Bronchial epithelial cell (primary cell): Measurements from ENCODE around the gene TMEM266. TPM values are rescaled to one million over a fixed set of nuclear protein-coding genes. Genes with fewer than 3 reads are reported as not detected.
A peak's percentile ranks its signal among the peaks of the same experiment; 100 is the strongest.

ENCODE experiments used
- DNase-seq: peaks from one replicate; pipeline ENCODE4 v3.0.0-alpha.2; 2010; ENCODE audit warnings: low read depth
- FAIRE-seq: peaks from 2 replicates; lab custom pipeline; 2011; peaks lifted over from hg19 to GRCh38; lab: Jason Lieb, UNC
- H3K27me3 ChIP-seq: 2 replicates; pipeline ENCODE4 v1.5.1; 2011; ENCODE audit warnings: low read length; ENCODE audit not compliant: control insufficient read depth, insufficient read depth
- H3K36me3 ChIP-seq: 2 replicates; pipeline ENCODE4 v1.5.1; 2011; ENCODE audit warnings: low read length; ENCODE audit not compliant: control insufficient read depth, insufficient read depth
- H3K4me3 ChIP-seq: 2 replicates; pipeline ENCODE4 v1.5.1; 2011; ENCODE audit warnings: mild to moderate bottlenecking, low read depth, low read length, control low read depth
- CTCF ChIP-seq: IDR thresholded peaks from 2 replicates; pipeline ENCODE4 v1.5.1; 2011; ENCODE audit warnings: mild to moderate bottlenecking, moderate library complexity, low read length, control low read depth, inconsistent platforms; ENCODE audit not compliant: insufficient read depth, severe bottlenecking
- total RNA-seq: library from RNA; depleted of rRNA; stranded (reverse); fragments of >200 nt; gene quantifications from 2 replicates; pipeline ENCODE4 v1.2.1, GENCODE V29; 2014

The TMEM266 gene
- total RNA-seq, 1 donor from 2014 or later: under 0.01 TPM

- DNase-seq (peak; percentile 80), FAIRE-seq (no peak)
- H3K36me3 ChIP-seq: no peaks in the 10 kb centered on the region
- TF ChIP-seq CTCF: no peak
- H3K27me3 ChIP-seq: peaks cover 2% of the 10 kb centered on the region
- no peak overlapping the region for H3K4me3 ChIP-seq
Observed at GRCh38 chr15:76177491-76178040, 117.8 kb downstream of the TMEM266 start.

- FAIRE-seq: no peak
- Histone ChIP-seq H3K27me3 (peaks cover 2% of the 10 kb centered on the region), H3K4me3 (no peak overlapping the region), H3K36me3 (no peaks in the 10 kb centered on the region)
- no peak for TF ChIP-seq CTCF
- DNase-seq: no peak
Observed at GRCh38 chr15:76178296-76179000, 118.7 kb downstream of the TMEM266 start.

- FAIRE-seq: no peak
- no peak for TF ChIP-seq CTCF
- H3K4me3 ChIP-seq: no peak overlapping the region
- DNase-seq: no peak
- peaks cover 2% of the 10 kb centered on the region for H3K27me3 ChIP-seq
- no peaks in the 10 kb centered on the region for H3K36me3 ChIP-seq
Observed at GRCh38 chr15:76179023-76179422, 119.2 kb downstream of the TMEM266 start.

GRCh38 chr15:76180321-76180720, 120.5 kb downstream of the TMEM266 start:
- no peak for FAIRE-seq
- no peaks in the 10 kb centered on the region for H3K36me3 ChIP-seq
- no peak for TF ChIP-seq CTCF
- H3K27me3 ChIP-seq: peaks cover 2% of the 10 kb centered on the region
- no peak for DNase-seq
- H3K4me3 ChIP-seq: no peak overlapping the region

- FAIRE-seq: no peak
- H3K36me3 ChIP-seq: no peaks in the 10 kb centered on the region
- no peak for TF ChIP-seq CTCF
- H3K27me3 ChIP-seq: peaks cover 2% of the 10 kb centered on the region
- H3K4me3 ChIP-seq: no peak overlapping the region
- no peak for DNase-seq
Observed at GRCh38 chr15:76181705-76182107, 121.9 kb downstream of the TMEM266 start.
